ENCODE data around the gene GPC3. TPM values are rescaled to one million over a fixed set of nuclear protein-coding genes. Genes with fewer than 3 reads are reported as not detected.

Gene GPC3
- total and polyA plus RNA-seq, 2 experiments from 2014 or later = 36.8 to 60.1 TPM

DNA sequence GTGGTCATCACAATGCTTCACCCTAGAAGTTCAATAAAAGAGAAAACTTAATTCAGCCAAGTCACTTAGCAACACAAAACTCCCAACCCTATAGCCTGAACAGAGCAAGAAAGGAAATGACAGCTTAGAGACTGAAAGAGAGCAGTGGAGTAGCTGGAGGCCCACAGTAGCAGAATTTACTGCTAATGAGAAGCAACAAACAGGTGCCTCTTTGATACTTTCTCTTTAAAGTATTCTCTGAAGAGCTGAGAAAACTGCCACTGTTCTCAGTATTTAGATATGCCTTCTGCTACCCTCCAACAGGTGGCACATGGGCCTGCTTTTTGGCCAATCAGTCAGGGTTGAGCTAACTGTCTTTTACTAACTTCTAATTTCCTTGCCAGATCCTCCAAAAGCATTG lies 240.0 kb downstream of the GPC3 start:
- Mint-ChIP-seq H3K27me3 (ENCODE audit: insufficient read depth, low read depth, poor library complexity) (no peaks in the 10 kb centered on the region), H3K36me3 (ENCODE audit: low read depth) (no peaks in the 10 kb centered on the region), H3K4me1 (peaks cover 12% of the 10 kb centered on the region; the same call in 2 of the 3 replicates), H3K27ac (no peak overlapping the region), H3K9me3 (no peaks in the 10 kb centered on the region), H3K4me3 (no peak overlapping the region)
- H3K36me3 ChIP-seq (ENCODE audit: insufficient read depth) = no peaks in the 10 kb centered on the region
- H3K9me2 ChIP-seq (ENCODE audit: insufficient read depth) = no peaks in the 10 kb centered on the region
- H4K20me1 ChIP-seq (replicated peaks; ENCODE audit: insufficient read depth) = no peaks in the 10 kb centered on the region
- no peaks in the 10 kb centered on the region for H3K4me1 ChIP-seq (ENCODE audit: insufficient read depth)
- no peaks in the 10 kb centered on the region for H3K27me3 ChIP-seq (ENCODE audit: insufficient read depth)
- no peak overlapping the region for H2AFZ ChIP-seq
- H3K4me2 ChIP-seq = no peak overlapping the region
- DNase-seq (ENCODE audit: low spot score) = peak; percentile 7
- H3K4me3 ChIP-seq = no peak overlapping the region
- H3K79me2 ChIP-seq (replicated peaks; ENCODE audit: insufficient read depth) = no peaks in the 10 kb centered on the region
- TF ChIP-seq EZH2phosphoT487 (IDR thresholded peaks at IDR 0.05; ENCODE audit: unreplicated experiment) = no peak
- TF ChIP-seq, protein P1, sequence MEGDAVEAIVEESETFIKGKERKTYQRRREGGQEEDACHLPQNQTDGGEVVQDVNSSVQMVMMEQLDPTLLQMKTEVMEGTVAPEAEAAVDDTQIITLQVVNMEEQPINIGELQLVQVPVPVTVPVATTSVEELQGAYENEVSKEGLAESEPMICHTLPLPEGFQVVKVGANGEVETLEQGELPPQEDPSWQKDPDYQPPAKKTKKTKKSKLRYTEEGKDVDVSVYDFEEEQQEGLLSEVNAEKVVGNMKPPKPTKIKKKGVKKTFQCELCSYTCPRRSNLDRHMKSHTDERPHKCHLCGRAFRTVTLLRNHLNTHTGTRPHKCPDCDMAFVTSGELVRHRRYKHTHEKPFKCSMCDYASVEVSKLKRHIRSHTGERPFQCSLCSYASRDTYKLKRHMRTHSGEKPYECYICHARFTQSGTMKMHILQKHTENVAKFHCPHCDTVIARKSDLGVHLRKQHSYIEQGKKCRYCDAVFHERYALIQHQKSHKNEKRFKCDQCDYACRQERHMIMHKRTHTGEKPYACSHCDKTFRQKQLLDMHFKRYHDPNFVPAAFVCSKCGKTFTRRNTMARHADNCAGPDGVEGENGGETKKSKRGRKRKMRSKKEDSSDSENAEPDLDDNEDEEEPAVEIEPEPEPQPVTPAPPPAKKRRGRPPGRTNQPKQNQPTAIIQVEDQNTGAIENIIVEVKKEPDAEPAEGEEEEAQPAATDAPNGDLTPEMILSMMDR (conservative IDR thresholded peaks at IDR 0.05; ENCODE audit: low read depth in 2 of 2) = peak; percentile 25 to 28; a peak in 2 of 4 replicates
- ATAC-seq = no peak
- no peak overlapping the region for H3K27ac ChIP-seq (ENCODE audit: low read depth)
- H3F3A ChIP-seq (replicated peaks; ENCODE audit: low read depth) = no peaks in the 10 kb centered on the region

DNA sequence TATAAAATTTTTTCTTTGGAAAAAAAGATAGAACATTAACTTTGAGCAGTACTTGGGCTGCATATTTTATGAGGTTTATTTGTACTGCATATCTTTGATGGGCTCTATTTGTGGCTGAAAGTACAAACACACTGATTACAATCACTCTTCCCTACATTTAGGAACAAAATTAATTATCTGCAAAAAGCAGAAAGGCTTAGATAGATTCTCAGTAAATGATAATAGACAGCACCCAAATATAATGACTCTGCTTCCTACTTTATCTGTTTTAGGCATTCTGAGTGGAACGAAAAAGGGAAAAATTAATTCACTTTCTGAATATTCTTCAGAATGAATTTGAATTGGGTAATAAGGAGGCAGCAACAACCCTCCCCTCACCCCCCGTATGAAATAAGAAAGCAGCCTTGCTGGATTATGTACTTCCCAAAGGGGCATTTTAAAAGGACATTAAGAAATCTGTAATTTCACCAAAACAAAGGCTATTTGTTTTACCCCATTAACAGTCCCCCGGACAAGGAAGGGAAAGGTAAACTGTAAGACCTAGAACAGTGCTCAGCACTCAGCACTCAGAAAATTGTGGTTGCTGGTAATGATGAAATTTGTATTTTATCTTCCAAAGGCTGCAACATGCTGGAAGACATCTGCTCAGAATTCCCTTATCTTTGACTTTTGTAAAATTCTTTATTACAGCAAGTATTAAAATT lies 242.6 kb downstream of the GPC3 start:
- no peaks in the 10 kb centered on the region for H3K79me2 ChIP-seq (replicated peaks; ENCODE audit: insufficient read depth)
- no peak overlapping the region for H3K4me3 Mint-ChIP-seq
- no peaks in the 10 kb centered on the region for H3F3A ChIP-seq (replicated peaks; ENCODE audit: low read depth)
- peaks cover 5% of the 10 kb centered on the region; the same call in 2 of the 3 replicates for H3K4me1 Mint-ChIP-seq
- no peaks in the 10 kb centered on the region for H3K27me3 Mint-ChIP-seq (ENCODE audit: insufficient read depth, low read depth, poor library complexity)
- no peaks in the 10 kb centered on the region for H3K36me3 ChIP-seq (ENCODE audit: insufficient read depth)
- H3K4me2 ChIP-seq = no peak overlapping the region
- H3K9me3 Mint-ChIP-seq = no peaks in the 10 kb centered on the region
- H3K27ac ChIP-seq (ENCODE audit: low read depth) = no peak overlapping the region
- no peaks in the 10 kb centered on the region for H3K4me1 ChIP-seq (ENCODE audit: insufficient read depth)
- no peak overlapping the region for H2AFZ ChIP-seq
- ATAC-seq (no peak), DNase-seq (ENCODE audit: low spot score) (no peak)
- no peaks in the 10 kb centered on the region for H3K36me3 Mint-ChIP-seq (ENCODE audit: low read depth)
- no peaks in the 10 kb centered on the region for H4K20me1 ChIP-seq (replicated peaks; ENCODE audit: insufficient read depth)
- no peak overlapping the region for H3K4me3 ChIP-seq
- no peak overlapping the region for H3K27ac Mint-ChIP-seq
- H3K27me3 ChIP-seq (ENCODE audit: insufficient read depth) = no peaks in the 10 kb centered on the region
- H3K9me2 ChIP-seq (ENCODE audit: insufficient read depth) = no peaks in the 10 kb centered on the region
- TF ChIP-seq ZNF331 (CRISPR knock-in tag; IDR thresholded peaks at IDR 0.05; ENCODE audit: low read depth) (no peak), POLR2AphosphoS5 (IDR thresholded peaks at IDR 0.05; ENCODE audit: low read depth) (no peak), ZNF114 (CRISPR knock-in tag; IDR thresholded peaks at IDR 0.05) (no peak), EZH2phosphoT487 (IDR thresholded peaks at IDR 0.05; ENCODE audit: unreplicated experiment) (no peak), STAT1 (IDR thresholded peaks at IDR 0.05; ENCODE audit: unreplicated experiment) (no peak), NANOG (IDR thresholded peaks at IDR 0.05; ENCODE audit: borderline replicate concordance) (no peak)
- TF ChIP-seq, protein P2, sequence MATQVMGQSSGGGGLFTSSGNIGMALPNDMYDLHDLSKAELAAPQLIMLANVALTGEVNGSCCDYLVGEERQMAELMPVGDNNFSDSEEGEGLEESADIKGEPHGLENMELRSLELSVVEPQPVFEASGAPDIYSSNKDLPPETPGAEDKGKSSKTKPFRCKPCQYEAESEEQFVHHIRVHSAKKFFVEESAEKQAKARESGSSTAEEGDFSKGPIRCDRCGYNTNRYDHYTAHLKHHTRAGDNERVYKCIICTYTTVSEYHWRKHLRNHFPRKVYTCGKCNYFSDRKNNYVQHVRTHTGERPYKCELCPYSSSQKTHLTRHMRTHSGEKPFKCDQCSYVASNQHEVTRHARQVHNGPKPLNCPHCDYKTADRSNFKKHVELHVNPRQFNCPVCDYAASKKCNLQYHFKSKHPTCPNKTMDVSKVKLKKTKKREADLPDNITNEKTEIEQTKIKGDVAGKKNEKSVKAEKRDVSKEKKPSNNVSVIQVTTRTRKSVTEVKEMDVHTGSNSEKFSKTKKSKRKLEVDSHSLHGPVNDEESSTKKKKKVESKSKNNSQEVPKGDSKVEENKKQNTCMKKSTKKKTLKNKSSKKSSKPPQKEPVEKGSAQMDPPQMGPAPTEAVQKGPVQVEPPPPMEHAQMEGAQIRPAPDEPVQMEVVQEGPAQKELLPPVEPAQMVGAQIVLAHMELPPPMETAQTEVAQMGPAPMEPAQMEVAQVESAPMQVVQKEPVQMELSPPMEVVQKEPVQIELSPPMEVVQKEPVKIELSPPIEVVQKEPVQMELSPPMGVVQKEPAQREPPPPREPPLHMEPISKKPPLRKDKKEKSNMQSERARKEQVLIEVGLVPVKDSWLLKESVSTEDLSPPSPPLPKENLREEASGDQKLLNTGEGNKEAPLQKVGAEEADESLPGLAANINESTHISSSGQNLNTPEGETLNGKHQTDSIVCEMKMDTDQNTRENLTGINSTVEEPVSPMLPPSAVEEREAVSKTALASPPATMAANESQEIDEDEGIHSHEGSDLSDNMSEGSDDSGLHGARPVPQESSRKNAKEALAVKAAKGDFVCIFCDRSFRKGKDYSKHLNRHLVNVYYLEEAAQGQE (IDR thresholded peaks at IDR 0.05; ENCODE audit: unreplicated experiment) = no peak
- TF ChIP-seq, protein P3, sequence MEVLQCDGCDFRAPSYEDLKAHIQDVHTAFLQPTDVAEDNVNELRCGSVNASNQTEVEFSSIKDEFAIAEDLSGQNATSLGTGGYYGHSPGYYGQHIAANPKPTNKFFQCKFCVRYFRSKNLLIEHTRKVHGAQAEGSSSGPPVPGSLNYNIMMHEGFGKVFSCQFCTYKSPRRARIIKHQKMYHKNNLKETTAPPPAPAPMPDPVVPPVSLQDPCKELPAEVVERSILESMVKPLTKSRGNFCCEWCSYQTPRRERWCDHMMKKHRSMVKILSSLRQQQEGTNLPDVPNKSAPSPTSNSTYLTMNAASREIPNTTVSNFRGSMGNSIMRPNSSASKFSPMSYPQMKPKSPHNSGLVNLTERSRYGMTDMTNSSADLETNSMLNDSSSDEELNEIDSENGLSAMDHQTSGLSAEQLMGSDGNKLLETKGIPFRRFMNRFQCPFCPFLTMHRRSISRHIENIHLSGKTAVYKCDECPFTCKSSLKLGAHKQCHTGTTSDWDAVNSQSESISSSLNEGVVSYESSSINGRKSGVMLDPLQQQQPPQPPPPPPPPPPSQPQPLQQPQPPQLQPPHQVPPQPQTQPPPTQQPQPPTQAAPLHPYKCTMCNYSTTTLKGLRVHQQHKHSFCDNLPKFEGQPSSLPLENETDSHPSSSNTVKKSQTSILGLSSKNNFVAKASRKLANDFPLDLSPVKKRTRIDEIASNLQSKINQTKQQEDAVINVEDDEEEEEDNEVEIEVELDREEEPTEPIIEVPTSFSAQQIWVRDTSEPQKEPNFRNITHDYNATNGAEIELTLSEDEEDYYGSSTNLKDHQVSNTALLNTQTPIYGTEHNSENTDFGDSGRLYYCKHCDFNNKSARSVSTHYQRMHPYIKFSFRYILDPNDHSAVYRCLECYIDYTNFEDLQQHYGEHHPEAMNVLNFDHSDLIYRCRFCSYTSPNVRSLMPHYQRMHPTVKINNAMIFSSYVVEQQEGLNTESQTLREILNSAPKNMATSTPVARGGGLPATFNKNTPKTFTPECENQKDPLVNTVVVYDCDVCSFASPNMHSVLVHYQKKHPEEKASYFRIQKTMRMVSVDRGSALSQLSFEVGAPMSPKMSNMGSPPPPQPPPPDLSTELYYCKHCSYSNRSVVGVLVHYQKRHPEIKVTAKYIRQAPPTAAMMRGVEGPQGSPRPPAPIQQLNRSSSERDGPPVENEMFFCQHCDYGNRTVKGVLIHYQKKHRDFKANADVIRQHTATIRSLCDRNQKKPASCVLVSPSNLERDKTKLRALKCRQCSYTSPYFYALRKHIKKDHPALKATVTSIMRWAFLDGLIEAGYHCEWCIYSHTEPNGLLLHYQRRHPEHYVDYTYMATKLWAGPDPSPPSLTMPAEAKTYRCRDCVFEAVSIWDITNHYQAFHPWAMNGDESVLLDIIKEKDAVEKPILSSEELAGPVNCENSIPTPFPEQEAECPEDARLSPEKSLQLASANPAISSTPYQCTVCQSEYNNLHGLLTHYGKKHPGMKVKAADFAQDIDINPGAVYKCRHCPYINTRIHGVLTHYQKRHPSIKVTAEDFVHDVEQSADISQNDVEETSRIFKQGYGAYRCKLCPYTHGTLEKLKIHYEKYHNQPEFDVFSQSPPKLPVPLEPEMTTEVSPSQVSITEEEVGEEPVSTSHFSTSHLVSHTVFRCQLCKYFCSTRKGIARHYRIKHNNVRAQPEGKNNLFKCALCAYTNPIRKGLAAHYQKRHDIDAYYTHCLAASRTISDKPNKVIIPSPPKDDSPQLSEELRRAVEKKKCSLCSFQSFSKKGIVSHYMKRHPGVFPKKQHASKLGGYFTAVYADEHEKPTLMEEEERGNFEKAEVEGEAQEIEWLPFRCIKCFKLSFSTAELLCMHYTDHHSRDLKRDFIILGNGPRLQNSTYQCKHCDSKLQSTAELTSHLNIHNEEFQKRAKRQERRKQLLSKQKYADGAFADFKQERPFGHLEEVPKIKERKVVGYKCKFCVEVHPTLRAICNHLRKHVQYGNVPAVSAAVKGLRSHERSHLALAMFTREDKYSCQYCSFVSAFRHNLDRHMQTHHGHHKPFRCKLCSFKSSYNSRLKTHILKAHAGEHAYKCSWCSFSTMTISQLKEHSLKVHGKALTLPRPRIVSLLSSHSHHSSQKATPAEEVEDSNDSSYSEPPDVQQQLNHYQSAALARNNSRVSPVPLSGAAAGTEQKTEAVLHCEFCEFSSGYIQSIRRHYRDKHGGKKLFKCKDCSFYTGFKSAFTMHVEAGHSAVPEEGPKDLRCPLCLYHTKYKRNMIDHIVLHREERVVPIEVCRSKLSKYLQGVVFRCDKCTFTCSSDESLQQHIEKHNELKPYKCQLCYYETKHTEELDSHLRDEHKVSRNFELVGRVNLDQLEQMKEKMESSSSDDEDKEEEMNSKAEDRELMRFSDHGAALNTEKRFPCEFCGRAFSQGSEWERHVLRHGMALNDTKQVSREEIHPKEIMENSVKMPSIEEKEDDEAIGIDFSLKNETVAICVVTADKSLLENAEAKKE (CRISPR knock-in tag; IDR thresholded peaks at IDR 0.05) = no peak

All from GM23338 (cell line).